OCI-LY3 (cell line): Measurements from ENCODE around the gene KANSL3.

Experiments
- H2AFZ ChIP-seq: fragments of 200-600, 300-600 bp; shearing (Covaris generic); 2 replicates; pipeline ENCODE4 v1.6.0; 2014; ENCODE audit warnings: antibody characterized with exemption, low read depth, low read length
- H3K27ac ChIP-seq: fragments of 200-600, 300-600 bp; sonication (generic); 2 replicates; pipeline ENCODE4 v1.5.1; 2014; ENCODE audit warnings: mild to moderate bottlenecking, low read length, moderate library complexity, mixed read lengths
- H3K27me3 ChIP-seq: fragments of 200-600, 300-600 bp; sonication (generic); 2 replicates; pipeline ENCODE4 v1.6.1; 2014; ENCODE audit warnings: low read depth, low read length, mixed read lengths
- H3K36me3 ChIP-seq: fragments of 200-600, 300-600 bp; sonication (generic); replicated peaks from 2 replicates; pipeline ENCODE3; 2014; ENCODE audit warnings: low read depth, low read length, mixed read lengths
- H3K4me1 ChIP-seq: fragments of 300-600, 200-600 bp; sonication (generic); 2 replicates; pipeline ENCODE4 v1.6.1; 2014; ENCODE audit warnings: low read length, mixed read lengths
- H3K4me2 ChIP-seq: fragments of 200-600, 300-600 bp; sonication (generic); 2 replicates; pipeline ENCODE4 v1.6.1; 2014; ENCODE audit warnings: low read length, mixed read lengths
- H3K4me3 ChIP-seq: fragments of 300-600, 200-600 bp; sonication (generic); 2 replicates; pipeline ENCODE4 v1.5.1; 2014; ENCODE audit warnings: antibody characterized with exemption, mild to moderate bottlenecking, low read length, moderate library complexity
- H3K79me2 ChIP-seq: fragments of 300-600, 200-600 bp; shearing (Covaris generic); 2 replicates; pipeline ENCODE4 v1.6.1; 2014; ENCODE audit warnings: mild to moderate bottlenecking, low read length, mixed read lengths
- H3K9ac ChIP-seq: fragments of 300-600, 200-600 bp; shearing (Covaris generic); 2 replicates; pipeline ENCODE4 v1.6.0; 2014; ENCODE audit warnings: mild to moderate bottlenecking, low read length, moderate library complexity
- H3K9me3 ChIP-seq: fragments of 200-600, 300-600 bp; shearing (Covaris generic); 2 replicates; pipeline ENCODE4 v1.6.1; 2014; ENCODE audit warnings: low read length, mixed read lengths; ENCODE audit not compliant: insufficient read depth
- H4K20me1 ChIP-seq: fragments of 200-600, 300-600 bp; sonication (generic); 2 replicates; pipeline ENCODE4 v1.6.1; 2016; ENCODE audit warnings: low read length, mixed read lengths; ENCODE audit not compliant: insufficient read depth
- CTCF ChIP-seq: fragments of 200-600, 300-600 bp; sonication (generic); IDR thresholded peaks from 2 replicates; pipeline ENCODE4 v1.5.1; 2014; ENCODE audit warnings: antibody characterized with exemption, low read length, low read depth
- EZH2phosphoT487 ChIP-seq: fragments of 200-600 bp; shearing (Covaris generic); IDR thresholded peaks from 2 replicates; pipeline ENCODE4 v1.6.1; 2018; ENCODE audit warnings: antibody characterized with exemption, mixed run types, low read depth

Gene KANSL3

GRCh38 chr2:96623116-96623515, 15.0 kb downstream of the KANSL3 start:
- Histone ChIP-seq H3K9me3 (no peaks in the 10 kb centered on the region), H3K4me3 (no peak overlapping the region), H3K4me2 (no peak overlapping the region), H3K79me2 (no peaks in the 10 kb centered on the region), H3K9ac (no peak overlapping the region), H3K27ac (no peak overlapping the region), H3K27me3 (no peaks in the 10 kb centered on the region), H2AFZ (no peak overlapping the region), H3K36me3 (peaks cover 22% of the 10 kb centered on the region), H3K4me1 (no peaks in the 10 kb centered on the region), H4K20me1 (0 out of 2 replicates have a peak, but pooled peaks cover 3% of the 10 kb centered on the region)
- no peak for TF ChIP-seq EZH2phosphoT487
- no peak for TF ChIP-seq CTCF

- H3K4me2 ChIP-seq = no peak overlapping the region
- no peaks in the 10 kb centered on the region for H3K27me3 ChIP-seq
- no peak overlapping the region for H3K4me3 ChIP-seq
- 0 out of 2 replicates have a peak, but pooled peaks cover 3% of the 10 kb centered on the region for H4K20me1 ChIP-seq
- no peaks in the 10 kb centered on the region for H3K9me3 ChIP-seq
- no peak overlapping the region for H3K9ac ChIP-seq
- no peaks in the 10 kb centered on the region for H3K4me1 ChIP-seq
- no peak overlapping the region for H2AFZ ChIP-seq
- TF ChIP-seq CTCF (no peak), EZH2phosphoT487 (no peak)
- H3K27ac ChIP-seq = no peak overlapping the region
- peaks cover 16% of the 10 kb centered on the region for H3K36me3 ChIP-seq
- H3K79me2 ChIP-seq = no peaks in the 10 kb centered on the region
These were observed 15.6 kb downstream of the KANSL3 start for GRCh38 chr2:96622544-96622943.

- Histone ChIP-seq H3K36me3 (peaks cover 26% of the 10 kb centered on the region), H3K79me2 (no peaks in the 10 kb centered on the region), H3K4me2 (no peak overlapping the region), H3K9ac (no peak overlapping the region), H3K27me3 (no peaks in the 10 kb centered on the region), H3K9me3 (no peaks in the 10 kb centered on the region), H3K4me1 (no peaks in the 10 kb centered on the region), H4K20me1 (no peaks in the 10 kb centered on the region), H2AFZ (no peak overlapping the region), H3K27ac (no peak overlapping the region), H3K4me3 (no peak overlapping the region)
- no peak for TF ChIP-seq CTCF
- no peak for TF ChIP-seq EZH2phosphoT487
These were observed 19.4 kb downstream of the KANSL3 start for GRCh38 chr2:96618596-96619283.

GRCh38 chr2:96617012-96617411, 21.1 kb downstream of the KANSL3 start:
- TF ChIP-seq CTCF (no peak), EZH2phosphoT487 (no peak)
- no peaks in the 10 kb centered on the region for H4K20me1 ChIP-seq
- H3K27me3 ChIP-seq = no peaks in the 10 kb centered on the region
- no peak overlapping the region for H3K4me3 ChIP-seq
- no peak overlapping the region for H2AFZ ChIP-seq
- H3K4me2 ChIP-seq = no peak overlapping the region
- H3K27ac ChIP-seq = no peak overlapping the region
- H3K36me3 ChIP-seq = peaks cover 31% of the 10 kb centered on the region
- H3K4me1 ChIP-seq = no peaks in the 10 kb centered on the region
- no peaks in the 10 kb centered on the region for H3K79me2 ChIP-seq
- H3K9ac ChIP-seq = no peak overlapping the region
- no peaks in the 10 kb centered on the region for H3K9me3 ChIP-seq
